Right lobe of liver (tissue), 4 donors: ENCODE data around the gene IL1RAPL1.

Experiments
- CTCF ChIP-seq, 4 donors: fragments of 200-600 bp in 3 of 4; fragments of 450-650 bp in 1 of 4; IDR thresholded peaks; one replicate each; pipeline versions ENCODE4 v1.5.1 to v1.8.0; 2016 to 2022; ENCODE audit warnings: antibody characterized with exemption in 4 of 4, mild to moderate bottlenecking in 2 of 4
- POLR2A ChIP-seq: fragments of 450-650 bp; IDR thresholded peaks from one replicate; pipeline ENCODE4 v1.6.1; 2017; ENCODE audit warnings: antibody characterized with exemption, mild to moderate bottlenecking
- donor health status: DM: no; HTN: no; CAD: no.
- donor health status: DM: no; HTN: no; CAD: no.
- donor health status: DM: no; HTN: yes; CAD: no.

- TF ChIP-seq CTCF (IDR thresholded peaks at IDR 0.05) = no peak
- TF ChIP-seq POLR2A = no peak
These were observed 38.0 kb downstream of the IL1RAPL1 start for GRCh38 chrX:28625223-28625622.
